GM12892 (cell line): ENCODE measurements around the gene GAL3ST2.

Experiments
- POLR2A ChIP-seq: IDR thresholded peaks from 2 replicates; pipeline ENCODE4 v1.6.1; 2011; ENCODE audit warnings: low read depth, low read length, control low read depth
- POLR2AphosphoS5 ChIP-seq: IDR thresholded peaks from 2 replicates; pipeline ENCODE4 v1.6.1; 2011; ENCODE audit warnings: low read depth, low read length, control low read depth
- TAF1 ChIP-seq: IDR thresholded peaks from 2 replicates; pipeline ENCODE4 v1.6.1; 2011; ENCODE audit warnings: low read depth, mild to moderate bottlenecking, control low read depth, low read length, borderline replicate concordance

DNA sequence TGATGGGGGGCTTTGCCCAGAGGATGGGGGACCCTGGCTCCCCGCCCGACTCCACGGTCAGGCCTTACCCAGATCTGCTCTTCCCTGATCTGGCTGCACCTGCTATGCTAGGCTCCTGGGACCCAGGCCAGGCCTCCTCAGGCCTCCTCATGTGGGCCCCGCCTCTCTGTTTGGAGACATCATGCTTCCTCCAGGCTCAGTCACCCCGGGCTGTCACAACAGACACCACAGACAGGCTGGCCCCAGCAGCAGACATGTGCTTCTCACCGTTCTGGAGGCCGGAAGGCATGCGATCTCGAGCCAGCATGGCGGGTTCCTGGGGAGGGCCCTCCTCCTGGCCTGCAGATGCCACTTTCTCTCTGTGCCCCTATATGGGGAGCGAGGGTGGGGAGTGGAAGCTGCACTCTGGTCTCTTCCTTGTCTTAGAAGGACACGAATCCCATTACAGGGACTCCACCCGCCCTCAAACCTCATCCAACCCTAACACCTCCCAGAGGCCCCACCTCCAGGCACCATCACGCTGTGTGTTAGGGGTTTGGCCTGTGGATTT, 21.5 kb downstream of the GAL3ST2 start:
- TF ChIP-seq POLR2A: no peak
- TF ChIP-seq POLR2AphosphoS5: no peak
- no peak for TF ChIP-seq TAF1
